Measurements from ENCODE around the gene OOSP1.

DNA sequence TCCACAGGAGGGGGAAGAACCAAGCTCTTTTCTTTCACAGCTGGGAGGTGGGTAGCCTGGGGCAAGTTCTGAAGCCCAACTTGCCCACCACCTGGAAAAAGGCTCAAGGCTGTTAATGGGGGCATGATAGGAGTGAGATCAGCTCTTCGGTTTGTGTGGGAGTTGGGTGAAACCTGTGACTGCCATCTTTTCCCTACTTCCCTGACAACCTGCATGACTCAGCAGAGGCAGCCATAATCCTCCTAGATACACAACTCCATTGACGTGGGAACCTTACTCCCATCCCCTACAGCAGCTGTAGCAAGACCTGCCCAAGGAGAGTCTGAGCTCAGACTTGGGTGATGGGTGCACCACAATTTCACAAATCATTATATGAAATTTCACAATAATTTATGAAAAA lies 65.5 kb downstream of the OOSP1 start:
- TF ChIP-seq CTCF (IDR thresholded peaks at IDR 0.05) (no peak), POLR2AphosphoS5 (IDR thresholded peaks at IDR 0.05; ENCODE audit: insufficient read depth in 1 of 2, low read depth in 1 of 2) (no peak)

All from vagina (tissue), 2 donors.